GM18861 (cell line): ENCODE results near the gene TANC1.

Source experiments
- ATAC-seq: cut with Tn5 transposase; IDR thresholded peaks from one replicate; pipeline ENCODE4 v1.9.1; 2021; ENCODE audit not compliant: unreplicated experiment

The TANC1 gene

DNA sequence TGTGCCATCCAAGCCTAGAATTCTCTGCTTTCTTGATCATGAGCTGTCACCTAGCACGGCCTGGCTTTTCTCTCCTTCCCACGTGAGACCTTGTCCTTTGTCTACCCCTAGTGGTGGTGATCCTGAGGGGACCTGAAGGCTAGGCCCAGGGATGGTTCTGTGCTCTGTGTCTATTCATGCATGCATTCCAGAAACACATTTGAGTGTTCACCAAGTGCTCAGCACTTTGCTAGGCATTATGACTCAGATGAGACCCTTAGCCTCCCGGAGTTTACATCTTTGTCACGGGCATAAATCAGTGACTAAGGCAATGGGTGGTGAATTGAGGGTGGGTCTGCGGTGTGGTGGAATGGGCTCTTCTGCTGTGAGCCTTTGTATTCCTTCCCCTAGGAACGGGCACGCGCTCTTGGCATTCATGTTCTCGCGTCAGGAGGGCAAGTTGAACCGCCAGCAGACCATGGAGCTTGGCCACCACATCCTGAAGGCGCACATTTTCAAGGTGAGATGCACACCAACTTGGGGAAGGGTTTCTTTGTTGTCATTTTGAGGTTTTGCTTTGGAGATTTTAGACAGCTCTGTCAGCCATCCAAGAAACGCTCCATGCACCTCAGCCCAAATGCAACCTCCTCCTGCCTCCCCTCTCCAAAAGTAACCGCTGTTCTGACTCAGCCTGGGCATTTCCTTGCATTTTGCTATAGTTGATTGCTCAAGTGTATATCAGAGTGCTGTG is 217.1 kb downstream of the TANC1 start:
- peak; percentile 53 for ATAC-seq

DNA sequence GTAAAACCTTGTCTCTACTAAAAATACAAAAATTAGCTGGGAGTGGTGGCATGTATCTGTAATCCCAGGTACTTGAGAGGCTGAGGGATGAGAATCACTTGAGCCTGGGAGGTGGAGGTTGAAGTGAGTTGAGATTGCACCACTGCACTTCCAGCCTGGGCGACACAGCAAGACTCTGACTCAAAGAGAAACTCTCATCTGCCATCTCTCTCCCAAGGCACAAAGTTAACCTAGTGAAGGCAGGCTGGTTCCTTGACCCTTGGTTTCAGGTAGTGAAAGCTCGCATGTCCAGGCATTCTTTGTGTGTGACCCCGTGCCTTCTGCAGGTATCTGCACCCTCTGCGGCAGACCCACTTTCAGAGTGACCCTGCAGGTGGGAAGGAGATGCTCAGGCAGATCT is 218.0 kb downstream of the TANC1 start:
- ATAC-seq, result peak; percentile 45

DNA sequence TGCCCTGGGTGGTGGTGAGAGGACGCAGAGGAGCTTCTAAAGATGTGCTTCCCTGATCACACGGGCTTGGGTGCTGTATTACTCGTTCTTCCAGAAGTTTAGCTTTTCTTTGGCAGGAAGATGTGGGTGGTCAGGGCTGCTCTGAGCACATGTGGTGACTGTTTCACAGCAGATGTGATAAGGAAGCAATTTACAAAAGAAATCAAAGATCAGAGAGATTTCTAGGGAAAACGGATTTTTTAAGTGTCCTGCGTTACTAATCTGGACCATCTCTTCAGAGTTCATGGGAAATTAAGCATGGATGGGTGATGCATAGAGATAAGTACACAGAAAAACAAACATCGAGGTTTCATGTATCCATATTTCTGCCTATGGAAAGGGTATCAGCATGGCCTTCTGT is 218.7 kb downstream of the TANC1 start:
- no peak for ATAC-seq

DNA sequence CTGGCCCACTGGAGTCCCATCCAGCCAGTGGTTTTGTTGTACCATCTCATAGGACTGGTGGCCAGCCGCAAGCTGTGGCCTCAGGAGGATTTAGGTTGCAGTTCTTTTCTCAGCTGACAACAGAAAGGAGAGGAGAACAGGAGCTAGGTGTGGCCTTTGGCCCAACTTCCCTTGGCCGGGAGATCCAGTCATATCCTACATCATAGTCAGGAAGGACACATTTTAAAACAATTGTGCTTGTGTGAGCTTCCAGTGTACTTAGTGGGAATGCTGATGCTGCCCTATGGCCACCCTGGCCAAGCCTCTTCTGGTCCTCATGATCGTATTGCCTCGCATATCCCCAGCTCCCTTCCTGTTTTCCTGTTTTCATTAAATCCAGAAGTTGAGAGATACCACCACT is 220.0 kb downstream of the TANC1 start:
- ATAC-seq, result no peak

DNA sequence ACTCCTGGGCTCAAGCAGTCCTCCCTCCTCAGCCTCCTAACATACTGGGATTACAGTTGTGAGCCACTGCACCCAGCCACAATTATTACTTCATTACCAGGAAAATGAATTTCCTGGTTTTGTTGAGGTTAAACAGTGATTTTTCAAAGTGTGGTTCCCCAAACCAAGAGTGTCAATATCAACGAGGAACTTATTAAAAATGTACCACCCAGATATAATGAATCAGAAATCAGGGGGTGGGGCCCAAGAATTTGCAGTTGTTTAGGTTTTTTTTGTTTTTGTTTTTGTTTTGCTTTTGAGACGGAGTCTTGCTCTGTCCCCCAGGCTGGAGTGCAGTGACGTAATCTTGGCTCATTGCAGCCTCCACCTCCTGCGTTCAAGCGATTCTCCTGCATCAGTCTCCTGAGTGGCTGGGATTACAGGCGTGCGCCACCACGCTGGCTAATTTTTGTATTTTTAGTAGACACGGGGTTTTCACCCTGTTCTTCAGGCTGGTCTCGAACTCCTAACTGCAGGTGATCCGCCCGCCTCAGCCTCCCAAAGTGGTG is 224.0 kb downstream of the TANC1 start:
- no peak for ATAC-seq

DNA sequence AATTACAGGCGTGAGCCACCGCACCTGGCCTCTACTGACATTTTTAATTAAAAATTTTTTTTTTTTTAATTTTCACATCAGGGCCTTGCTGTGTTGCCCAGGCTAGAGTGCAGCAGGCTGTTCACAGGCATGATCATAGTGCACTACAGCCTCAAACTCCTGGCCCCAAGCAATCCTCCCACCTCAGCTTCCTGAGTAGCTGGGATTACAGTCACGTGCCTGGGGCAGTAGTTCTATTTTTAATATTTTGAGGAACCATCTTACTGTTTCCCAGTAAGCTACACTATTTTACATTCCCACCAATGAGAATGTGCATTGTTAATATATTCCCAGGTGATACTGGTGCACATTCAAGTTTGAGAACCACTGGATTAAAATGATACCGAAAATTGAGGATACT is 225.4 kb downstream of the TANC1 start:
- ATAC-seq, result no peak

DNA sequence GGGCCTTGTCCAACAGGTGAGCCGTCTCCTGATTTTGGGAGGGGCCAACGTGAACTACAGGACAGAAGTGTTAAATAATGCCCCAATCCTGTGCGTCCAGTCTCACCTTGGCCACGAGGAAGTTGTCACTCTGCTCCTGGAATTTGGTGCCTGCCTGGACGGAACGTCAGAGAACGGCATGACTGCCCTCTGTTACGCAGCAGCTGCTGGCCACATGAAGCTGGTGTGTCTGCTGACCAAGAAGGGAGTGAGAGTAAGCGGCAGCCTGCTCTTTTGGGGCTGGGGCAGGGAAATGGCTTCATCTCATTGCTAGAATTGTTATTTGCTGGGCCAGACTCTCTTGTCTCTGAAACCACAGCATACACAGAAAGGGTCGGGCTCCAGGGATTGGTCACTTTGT is 225.8 kb downstream of the TANC1 start:
- ATAC-seq, result no peak

DNA sequence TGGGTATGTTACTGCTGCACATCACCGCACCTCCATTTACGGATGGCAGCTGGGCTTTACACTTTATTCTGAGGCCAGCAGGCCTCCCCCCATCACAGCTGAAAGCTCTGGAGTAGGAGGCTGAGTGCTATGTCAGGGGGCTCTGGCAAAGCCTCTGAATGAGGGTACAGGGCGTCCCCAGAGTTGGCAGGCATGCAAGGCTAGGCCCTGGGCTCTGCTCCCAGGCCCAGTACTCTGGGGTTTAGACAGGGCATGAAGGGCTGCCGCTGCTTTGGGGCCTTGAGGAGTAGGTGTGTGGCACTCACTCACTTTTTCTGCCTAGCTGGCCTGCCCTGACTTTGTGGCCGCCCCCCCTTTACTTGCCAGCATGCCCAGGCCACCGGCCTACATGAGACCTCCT is 227.3 kb downstream of the TANC1 start:
- no peak for ATAC-seq

DNA sequence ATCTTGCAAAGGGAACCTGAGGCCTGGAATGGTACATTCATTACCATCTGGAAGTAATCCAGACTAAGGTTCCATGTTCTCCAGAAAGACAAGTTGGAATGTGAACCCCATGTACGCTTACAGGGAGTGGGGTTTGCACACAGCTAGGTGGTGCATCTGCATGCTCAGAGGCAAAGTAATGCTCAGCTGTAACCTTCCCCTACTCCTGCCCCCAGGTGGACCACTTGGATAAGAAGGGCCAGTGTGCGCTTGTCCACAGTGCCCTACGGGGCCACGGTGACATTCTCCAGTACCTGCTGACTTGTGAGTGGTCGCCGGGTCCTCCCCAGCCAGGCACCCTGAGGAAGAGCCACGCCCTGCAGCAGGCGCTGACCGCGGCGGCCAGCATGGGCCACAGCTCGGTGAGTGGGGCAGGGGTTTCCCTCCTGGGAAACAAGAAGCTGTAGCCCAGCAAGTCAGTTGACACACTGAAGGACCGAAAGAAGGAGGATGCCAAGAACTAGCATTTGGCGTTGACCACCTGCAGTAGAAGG is 228.0 kb downstream of the TANC1 start:
- no peak for ATAC-seq

DNA sequence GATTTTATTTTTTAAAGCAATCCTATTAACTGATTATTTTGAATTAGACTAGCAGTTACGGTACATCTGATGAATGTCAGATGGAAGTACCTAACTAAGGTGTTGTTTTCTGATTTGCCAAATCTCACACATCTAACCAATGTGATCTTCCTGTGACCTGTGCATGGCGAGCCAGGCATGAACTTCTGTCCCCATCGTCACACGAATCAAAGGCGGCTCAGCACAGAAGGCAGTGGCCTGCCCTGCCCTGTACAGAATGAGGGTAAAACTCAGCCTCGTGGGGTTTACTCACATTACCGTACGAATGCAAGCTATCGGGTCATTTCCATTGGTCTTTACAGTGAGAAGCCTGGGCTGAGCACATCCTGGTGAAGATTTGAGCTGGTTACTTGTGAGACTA is 230.8 kb downstream of the TANC1 start:
- ATAC-seq, result no peak

DNA sequence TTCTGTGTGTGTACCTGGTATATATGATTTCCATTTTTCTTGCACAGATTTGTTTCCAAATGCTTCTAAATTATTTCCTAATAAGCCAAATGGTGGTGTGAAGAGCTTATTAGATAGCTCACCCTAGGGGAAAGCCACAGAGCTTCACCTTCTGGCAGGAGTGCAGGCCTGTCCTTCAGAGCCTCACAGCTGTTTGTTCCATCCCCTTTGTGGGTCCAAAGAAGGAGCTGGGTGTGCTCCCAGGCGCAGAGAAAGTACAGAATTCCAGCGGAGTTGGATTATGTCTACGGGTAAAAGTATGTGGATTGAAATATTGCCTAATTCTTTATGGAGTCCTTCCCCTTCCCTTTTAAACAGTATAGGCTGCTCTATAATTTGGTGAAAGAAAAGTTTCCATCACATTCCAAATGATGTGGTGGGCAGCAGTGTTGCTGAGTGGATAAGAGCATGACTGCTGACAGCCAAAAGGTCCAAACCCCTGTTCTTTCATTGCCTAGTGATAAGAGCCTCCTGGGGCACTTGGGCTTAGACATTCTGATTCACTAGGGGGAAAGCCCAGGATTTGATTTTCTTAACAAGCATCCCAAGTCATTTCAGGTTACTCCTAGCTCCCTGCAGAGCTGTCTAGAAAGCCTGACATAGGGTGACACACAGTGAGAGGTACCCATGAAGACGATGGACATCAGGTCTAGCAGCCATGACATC is 231.5 kb downstream of the TANC1 start:
- no peak for ATAC-seq

DNA sequence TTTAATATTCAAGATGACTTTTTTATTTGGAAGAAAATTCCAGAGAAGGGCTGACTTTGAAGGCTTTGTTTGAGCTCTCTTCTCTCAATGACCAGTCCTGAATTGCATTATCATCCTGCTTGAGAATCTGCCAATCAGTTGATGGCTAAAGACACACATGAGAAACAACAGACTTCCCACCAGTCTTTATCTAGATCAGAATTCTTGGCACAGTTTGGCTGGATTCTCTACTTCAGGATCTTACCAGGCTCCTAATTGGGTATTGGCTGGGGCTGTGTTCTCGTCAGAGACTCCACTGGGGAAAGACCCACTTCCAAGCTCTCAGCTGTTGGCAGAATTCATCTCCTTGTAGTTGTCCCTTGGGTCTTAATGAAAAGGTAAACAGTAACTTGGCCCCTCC is 232.1 kb downstream of the TANC1 start:
- no peak for ATAC-seq

DNA sequence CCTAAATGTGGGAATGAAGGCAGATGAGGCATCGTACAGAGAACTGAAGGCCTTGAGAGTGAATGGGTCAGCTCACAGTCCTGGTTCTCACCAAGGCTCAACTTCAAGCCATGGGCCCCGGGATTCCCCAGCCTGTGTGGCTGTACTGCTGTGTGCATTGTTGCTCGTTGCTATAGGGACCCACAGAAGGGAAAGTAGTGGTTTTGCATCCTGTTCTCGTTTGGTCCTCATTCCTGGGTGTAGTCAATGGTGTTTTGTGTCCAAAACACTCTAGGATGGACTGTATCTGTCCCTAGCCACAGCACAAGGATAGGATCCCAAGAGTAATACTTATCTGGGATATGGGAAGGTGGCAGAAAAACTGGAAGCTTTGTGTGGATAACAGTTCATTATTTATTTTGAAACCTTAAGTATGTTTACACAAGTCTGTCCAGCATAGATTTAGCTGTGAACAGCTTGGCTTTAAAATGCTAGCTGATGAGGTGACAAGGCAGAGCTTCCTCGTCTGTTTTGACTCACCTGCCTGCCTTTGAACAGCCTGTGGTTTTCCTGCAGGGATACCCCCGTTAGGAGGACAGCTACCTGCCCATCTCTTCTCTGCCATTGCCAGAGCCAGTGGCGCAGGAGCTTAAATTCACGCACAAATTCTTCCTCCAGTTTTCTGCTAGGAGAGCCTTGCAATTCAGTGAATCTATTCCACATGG is 233.1 kb downstream of the TANC1 start:
- ATAC-seq, result peak; percentile 100

DNA sequence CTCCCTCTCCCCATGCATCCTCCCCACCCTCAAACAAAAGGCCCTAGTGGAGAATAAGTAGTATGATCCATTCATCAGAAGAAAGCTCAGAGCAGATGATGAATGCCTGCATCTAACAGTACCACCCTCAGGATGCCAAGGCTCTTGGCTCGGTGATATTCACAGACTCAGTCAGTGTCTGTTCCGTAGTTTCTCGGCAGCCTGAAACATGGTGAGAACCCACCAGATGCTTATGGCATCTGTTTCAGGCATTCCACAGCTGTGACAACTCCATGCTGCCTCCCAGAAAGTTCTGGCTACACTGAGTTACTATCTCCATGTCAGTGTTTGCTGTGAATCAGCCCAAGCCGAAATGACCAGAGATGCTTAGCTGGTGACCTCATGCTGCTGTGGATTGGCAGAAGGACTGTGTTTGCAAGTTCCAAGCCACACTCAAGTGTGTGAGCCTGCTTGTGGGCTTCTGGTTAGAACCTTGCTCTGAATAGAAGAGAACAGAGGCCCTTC is 234.2 kb downstream of the TANC1 start:
- no peak for ATAC-seq

DNA sequence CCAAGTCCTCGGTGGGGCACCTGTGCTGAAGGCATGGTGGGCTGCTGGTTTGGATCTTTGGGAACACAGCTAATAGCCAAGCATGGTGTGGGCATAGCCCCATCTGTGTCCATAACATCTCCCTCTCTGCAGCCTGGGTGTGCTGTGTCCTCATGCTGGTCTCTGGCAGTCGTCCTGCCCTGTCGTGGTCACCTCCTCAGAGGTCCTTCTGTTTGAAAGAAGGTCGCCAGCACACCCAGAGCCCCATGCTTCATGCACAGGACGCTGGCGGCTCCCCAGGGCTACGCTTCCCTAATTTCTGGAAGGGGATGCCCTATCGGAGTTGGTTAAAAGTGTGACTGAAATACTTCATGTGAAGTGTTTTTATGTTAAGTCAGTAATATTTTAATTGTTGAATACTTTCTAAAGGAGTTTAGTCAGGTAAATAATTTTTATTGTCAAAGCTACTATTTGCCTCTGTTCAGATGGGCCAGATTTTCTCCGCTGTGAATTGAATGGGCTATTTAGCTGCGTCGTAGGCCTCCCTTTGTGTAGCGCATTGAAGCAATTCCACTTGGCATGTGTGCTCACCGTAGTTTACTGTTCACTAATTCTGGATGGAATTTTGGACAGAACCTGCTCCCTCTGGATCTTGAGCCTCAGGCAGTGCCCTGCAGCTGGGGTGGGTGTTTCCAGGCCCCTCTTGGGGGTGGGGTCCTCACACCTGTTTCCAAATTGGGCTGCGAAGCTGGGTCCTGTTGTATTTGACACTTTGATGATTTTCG is 236.1 kb downstream of the TANC1 start:
- ATAC-seq, result no peak

DNA sequence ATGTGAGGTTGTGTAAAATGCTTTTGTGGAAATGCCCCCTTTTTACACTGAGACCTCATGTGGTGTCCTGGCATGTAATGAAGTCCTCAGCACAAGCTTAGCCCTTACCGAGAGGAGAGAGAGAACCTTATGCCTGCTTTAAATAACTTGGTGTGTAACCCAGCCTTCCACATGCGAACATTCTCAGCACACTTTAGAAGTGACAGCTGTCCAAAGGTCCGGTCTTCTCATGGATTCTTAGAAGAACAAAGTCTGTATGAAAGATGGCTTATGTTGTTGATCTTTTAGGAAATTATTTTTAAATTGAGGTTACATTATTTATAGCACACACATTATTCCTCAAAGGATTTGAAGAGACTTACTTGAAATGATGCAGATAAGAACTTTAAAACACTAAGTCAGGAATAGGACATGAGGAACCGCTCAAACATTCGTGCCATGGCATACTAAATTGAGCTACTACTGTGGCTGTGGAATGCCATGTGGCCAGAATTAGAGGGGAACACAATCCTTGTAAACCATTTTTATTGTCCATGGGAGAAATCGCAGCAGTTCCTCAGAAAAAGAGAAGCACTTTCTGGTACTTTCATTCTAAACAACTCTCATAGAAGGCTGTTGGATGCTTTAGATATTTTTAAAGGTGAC is 238.4 kb downstream of the TANC1 start:
- no peak for ATAC-seq

DNA sequence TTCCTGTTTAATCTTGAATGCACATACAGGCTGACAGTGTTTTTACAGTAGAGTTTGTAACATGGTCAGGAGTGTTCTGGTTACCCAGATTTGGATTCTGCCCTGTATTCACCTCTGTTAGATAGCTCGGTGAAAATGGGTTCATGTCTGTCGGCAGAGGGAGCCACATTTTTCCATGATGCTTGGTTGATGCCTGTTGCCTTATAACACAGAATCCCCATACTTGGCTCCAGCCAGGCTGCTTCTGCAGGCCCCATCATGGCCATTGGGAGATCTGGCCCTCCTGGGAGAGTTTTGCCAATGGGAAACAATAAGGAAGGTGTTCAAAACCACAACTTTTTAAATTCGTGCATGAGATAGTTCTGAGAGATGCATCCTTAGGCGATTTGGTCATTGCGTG is 240.0 kb downstream of the TANC1 start:
- ATAC-seq, result no peak

DNA sequence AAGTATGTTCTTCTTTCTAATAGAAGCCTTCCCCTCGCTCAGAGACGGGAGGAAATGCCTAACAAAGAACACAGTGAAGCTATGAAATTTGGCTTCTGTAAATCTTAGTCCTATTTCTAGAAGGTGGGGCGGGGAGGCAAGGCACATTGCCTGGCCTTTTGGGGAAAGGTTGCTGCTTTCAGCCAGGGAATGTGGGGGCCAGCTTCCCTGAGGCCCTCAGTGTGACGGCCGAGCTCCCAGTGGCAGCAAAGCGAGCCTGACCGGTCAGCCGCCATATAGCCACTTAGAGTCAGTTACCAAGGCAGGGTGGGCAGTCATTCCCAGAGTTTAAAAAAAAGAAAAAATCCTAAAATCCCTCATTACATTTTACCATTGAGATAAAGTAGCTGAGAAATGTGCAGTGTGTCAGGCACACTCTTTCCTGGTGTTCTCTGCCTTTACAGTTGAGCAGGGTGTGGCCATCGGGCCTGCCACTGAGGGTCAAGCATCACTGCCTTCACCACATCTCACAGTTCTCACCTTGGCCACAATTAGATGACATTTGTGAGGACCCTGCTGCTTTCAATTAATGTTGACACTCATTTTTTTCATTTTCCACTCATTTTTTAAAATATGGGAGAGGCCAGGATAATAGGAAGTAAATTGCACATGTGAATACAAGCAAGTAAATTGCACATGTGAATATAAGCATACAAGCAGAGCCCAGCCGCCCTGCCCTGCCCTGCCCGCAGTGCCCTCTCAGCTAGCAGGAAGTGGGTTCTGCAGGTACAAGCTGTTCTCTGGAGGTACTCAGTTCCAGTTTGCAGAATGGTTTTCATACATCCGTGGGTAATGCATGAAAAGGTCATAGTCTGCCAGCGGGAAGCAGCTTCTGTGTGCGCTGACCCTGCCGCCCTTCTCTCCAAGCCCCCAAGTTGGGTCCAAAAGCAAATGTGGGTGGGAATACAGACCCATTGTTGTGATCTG is 241.2 kb downstream of the TANC1 start:
- ATAC-seq, result no peak
